Measurements from ENCODE around the gene PRKCA.
"Not testable (repeated sequence)": the region's sequence is repeated elsewhere in the genome, so short reads cannot be mapped to it uniquely, and the experiment has no call there.

The PRKCA gene

GRCh38 chr17:66322764-66323163 lies 20.4 kb downstream of the PRKCA start:
- no peak for TF ChIP-seq CTCF (IDR thresholded peaks at IDR 0.05; ENCODE audit: insufficient read depth, low read depth, low read length, missing control alignments)
- H3K4me3 ChIP-seq (ENCODE audit: low read length) = no peak overlapping the region
- no peak for DNase-seq (ENCODE audit: low read depth)

DNA sequence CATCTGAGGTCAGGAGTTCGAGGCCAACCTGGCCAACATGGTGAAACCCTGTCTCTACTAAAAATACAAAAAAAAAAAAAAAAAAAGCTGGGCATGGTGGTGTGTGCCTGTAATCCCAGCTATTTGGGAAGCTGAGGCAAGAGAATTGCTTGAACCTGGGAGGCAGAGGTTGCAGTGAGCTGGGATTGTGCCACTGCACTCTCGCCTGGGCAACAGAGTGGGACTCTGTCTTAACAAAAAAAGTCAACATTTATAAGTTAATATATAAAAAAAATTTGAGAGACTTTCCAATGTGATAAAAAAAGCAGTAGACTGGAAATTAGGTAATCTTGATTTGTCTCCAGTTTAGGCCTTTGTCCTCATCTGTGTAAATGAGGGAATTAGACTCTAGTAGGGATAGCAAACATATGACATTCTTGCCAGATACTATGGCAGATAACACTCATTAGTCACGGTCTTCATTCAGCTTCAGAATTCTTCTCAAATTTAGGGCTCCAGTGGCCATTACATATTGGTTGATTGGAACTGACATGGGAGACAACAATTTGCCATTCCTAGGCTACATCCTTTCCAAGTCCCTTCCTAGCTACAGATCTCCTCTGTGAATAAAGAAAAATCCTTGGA lies 22.1 kb downstream of the PRKCA start:
- H3K4me3 ChIP-seq (ENCODE audit: low read length); DNase-seq (ENCODE audit: low read depth): not testable (repeated sequence)

DNA sequence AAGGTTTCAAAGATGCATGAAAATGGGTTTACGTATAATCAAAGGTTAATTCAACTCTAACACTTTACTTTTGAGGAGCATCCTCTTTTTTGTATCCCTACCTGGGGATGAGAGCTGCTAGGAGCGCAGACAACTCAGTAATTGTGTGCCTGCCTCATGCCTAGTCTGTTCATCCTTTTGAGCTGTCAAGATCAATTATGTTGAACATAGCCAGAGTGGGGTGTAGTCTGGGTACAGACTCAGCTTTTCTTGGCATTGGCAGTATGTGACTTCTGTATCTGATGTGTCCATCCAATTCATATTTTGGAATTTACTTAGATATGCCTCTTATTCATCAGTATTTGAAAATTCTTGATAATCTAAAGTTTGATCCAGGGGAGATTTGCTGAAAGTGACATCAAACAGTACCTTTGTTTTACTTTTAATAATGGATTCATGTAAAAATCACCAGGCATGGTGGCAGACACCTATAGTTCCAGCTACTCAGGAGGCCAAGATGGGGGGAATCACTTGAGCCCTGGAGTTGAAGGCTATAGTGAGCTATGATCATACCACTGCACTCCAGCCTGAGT lies 24.1 kb downstream of the PRKCA start:
- no peak overlapping the region for H3K4me3 ChIP-seq (ENCODE audit: low read length)
- DNase-seq (ENCODE audit: low read depth) = no peak
- TF ChIP-seq CTCF (IDR thresholded peaks at IDR 0.05; ENCODE audit: insufficient read depth, low read depth, low read length, missing control alignments) = no peak

DNA sequence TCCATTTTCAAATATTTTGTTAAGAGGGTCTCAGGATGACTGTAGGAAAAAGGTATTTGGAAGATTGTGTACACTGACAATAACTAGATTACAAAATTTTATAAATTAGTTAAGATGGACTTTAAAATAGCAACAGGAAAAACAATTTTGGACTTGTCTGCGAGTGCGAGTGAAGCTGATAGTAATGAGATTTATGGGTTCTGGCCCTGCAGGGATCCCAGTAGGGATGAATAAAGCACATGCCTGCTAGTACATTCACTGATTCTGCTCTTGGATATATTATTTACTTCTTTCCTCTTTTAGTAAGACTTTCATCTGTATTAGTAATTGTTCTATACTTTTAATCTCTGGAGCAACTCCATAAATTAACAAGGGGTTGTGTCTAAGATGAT lies 28.2 kb downstream of the PRKCA start:
- DNase-seq (ENCODE audit: low read depth) = no peak
- no peak for TF ChIP-seq CTCF (IDR thresholded peaks at IDR 0.05; ENCODE audit: insufficient read depth, low read depth, low read length, missing control alignments)
- no peak overlapping the region for H3K4me3 ChIP-seq (ENCODE audit: low read length)

GRCh38 chr17:66331038-66331816 lies 28.8 kb downstream of the PRKCA start:
- no peak for DNase-seq (ENCODE audit: low read depth)
- no peak overlapping the region for H3K4me3 ChIP-seq (ENCODE audit: low read length)
- TF ChIP-seq CTCF (IDR thresholded peaks at IDR 0.05; ENCODE audit: insufficient read depth, low read depth, low read length, missing control alignments) = no peak

DNA sequence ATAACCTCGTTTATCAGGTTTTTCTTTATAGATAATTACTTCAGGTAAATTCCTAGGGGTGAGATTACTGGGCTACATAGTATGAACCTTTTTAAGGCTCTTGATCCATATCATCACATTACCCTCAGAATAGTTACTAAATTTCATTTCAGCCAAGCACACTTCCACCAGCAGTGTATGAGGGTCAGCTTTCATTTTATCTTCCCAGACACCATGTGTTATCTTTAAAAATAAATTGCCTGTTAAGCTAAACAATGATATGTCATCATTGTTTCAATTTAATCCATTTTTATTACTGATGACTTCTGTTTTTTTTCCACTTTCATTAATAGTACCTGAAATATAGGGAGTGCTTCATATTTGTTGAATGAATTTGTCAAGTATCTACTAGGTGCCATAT lies 33.4 kb downstream of the PRKCA start:
- no peak for DNase-seq (ENCODE audit: low read depth)
- TF ChIP-seq CTCF (IDR thresholded peaks at IDR 0.05; ENCODE audit: insufficient read depth, low read depth, low read length, missing control alignments) = no peak
- no peak overlapping the region for H3K4me3 ChIP-seq (ENCODE audit: low read length)

DNA sequence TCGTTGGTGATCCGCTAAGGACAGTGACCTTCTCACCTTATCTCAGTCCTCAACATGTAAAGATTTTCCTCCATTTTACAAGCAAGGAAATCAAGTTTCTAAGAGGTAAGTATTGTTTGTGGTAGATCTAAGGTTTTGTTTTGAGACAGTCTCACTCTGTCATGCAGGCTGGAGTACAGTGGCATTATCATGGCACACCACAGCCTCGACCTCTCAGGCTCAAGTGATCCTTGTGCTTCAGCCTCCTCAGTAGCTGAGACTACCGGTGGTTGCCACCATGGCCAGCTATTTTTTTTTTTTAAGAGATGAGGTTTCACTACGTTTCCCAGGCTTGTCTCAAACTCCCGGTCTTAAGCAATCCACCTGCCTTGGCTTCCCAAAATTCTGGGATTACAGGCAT lies 34.9 kb downstream of the PRKCA start:
- no peak for TF ChIP-seq CTCF (IDR thresholded peaks at IDR 0.05; ENCODE audit: insufficient read depth, low read depth, low read length, missing control alignments)
- no peak for DNase-seq (ENCODE audit: low read depth)
- H3K4me3 ChIP-seq (ENCODE audit: low read length) = no peak overlapping the region

Data from epithelial cell of esophagus (primary cell).